ENCODE measurements around the gene FBLN1.
A peak's percentile ranks its signal among the peaks of the same experiment; 100 is the strongest.
"Not testable (repeated sequence)": the region's sequence is repeated elsewhere in the genome, so short reads cannot be mapped to it uniquely, and the experiment has no call there.

The FBLN1 gene

DNA sequence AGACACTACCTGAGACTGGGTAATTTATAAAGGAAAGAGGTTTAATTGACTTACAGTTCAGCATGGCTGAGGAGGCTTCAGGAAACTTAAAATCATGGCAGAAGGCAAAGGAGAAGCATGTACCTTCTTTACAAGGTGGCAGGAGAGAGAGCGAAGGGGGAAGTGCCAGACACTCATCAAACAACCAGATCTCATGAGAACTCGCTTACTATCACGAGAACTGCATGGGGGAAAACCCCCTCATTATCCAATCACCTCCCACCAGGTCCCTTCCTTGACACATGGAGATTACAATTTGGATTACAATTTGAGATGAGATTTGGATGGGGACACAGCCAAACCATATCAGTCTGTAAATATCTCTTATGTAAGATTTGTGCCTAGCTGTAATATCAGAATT is 118.0 kb downstream of the FBLN1 start:
- no peak for DNase-seq

DNA sequence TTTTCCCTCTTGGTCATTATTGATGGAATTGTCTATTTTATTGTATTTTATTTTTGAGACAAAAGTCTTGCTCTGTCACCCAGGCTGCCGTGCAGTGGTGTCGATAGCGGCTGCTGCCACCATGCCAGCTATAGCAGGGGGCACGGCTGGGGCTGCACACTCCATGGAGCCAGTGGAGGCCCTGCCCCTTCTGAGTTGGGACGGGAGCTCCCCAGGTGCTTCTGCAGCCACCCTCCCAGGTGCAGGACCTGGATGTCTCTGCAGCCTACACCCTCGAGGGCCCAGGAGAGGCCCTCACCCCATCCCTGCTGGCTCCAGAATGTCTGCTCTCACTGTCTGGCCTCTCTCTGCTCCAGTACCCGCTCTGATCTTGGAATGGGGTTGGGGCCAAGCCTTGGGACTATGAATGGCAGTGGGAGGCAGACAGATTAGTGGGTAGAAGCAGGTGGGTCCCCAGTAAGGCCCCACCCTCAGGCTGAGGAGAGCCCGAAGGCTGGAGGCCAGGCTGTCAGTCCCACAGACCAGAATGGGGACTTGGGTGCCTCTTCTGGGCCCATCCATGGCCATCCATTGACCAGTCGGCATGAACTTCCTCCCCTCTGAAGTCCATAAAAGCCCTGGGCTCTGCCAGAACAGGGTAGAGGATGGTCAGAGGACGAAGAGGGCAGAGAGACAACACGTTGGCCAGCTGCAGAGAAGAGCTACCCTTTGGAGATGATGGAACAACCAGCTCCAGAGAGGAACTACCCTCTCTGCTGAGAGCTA is 119.3 kb downstream of the FBLN1 start:
- DNase-seq: no peak

DNA sequence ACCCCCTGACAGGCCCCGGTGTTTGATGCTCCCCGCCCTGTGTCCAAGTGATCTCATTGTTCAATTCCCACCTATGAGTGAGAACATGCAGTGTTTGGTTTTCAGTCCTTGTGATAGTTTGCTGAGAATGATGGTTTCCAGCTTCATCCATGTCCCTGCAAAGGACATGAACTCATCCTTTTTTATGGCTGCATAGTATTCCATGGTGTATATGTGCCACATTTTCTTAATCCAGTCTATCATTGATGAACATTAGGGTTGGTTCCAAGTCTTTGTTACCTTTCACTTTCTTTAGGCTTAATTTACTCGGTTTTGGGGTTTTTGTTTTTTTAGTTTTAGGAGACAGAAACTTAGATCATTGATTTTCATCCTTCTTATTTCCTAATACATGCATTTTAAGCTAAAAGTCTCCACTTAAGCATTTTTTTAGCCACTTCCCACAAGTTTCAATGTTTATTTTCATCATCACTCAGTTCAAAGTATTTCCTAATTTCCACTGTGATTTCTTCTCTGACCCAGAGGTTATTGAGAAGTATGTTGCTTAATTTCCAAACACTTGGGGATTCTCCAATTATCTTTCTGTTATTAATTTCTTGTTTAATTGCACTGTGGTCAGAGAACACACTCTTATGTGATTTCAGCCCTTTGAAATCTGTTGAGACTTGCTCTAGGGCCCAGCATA is 120.9 kb downstream of the FBLN1 start:
- DNase-seq: not testable (repeated sequence)

DNA sequence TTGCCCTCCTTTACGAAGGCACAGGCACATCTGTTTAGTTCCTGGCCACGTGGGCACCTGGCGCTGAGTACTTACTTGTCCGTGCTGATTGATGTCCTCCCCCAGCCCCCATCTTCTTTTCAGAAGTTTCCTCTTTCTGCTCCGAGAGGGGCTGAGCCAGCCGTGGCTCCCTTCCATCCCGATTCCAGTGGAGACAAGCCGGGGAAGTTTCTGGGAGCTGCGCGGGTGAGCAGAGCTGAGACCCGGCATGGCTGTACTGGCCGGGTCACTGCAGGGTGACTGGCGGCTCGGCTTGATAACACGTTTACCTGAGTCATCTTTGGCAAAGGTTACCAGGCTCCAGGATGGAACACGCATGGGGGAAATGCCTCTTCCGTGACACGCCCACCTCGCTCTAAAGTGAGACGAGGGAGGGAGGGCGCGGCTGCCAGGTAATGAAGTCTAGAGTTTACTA is 123.5 kb downstream of the FBLN1 start:
- no peak for DNase-seq

DNA sequence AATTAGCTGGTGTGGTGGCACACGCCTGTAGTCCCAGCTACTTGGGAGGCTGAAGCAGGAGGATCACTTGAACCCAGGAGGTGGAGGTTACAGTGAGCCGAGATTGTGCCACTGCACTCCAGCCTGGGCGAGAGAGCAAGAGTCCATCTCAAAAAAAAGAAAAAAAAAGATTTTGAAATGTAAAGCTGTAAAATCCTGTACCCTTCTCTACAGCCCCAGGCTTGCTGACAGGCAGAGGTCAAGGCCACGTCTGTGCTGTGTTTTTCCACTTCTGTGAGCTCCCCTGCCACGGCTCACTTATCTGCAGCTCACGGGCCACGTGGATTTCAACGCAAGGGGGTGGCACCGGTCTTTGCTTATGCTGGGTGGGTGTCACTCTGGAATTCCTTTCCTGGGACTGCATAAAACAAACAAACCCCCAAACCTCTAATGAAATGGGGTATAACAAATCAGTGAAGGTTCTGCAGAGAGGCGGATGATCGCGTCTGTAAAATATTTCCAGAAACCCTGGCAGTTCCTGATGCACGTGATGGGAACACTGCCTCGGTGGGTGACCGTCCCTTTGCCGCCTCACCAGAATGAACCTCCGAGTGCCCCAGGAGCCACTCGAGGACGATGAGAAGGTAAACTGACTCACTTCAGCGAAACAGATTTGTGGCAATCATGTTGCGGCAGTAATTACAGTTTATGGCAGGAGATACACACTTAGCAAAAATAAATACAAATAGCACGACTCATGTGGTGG is 125.0 kb downstream of the FBLN1 start:
- no peak for DNase-seq

DNA sequence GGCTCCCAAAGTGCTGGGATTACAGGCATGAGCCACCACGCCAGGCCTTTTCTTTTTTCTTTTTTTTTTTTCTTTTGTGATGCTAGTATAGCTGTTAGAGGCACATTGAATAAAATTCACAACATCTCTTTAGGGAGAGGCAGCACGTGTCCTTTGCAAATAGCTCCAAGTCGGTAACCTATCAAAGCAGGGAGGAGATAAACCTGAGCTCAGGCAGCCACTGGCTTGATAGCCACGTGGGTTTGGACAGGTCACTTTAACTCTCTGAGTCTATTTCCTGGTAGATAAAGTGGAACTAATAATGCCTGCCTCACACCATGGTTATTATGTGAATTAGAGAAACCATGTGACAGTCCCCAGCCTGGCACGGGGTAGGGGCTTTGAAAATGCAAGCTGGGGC is 125.8 kb downstream of the FBLN1 start:
- no peak for DNase-seq

DNA sequence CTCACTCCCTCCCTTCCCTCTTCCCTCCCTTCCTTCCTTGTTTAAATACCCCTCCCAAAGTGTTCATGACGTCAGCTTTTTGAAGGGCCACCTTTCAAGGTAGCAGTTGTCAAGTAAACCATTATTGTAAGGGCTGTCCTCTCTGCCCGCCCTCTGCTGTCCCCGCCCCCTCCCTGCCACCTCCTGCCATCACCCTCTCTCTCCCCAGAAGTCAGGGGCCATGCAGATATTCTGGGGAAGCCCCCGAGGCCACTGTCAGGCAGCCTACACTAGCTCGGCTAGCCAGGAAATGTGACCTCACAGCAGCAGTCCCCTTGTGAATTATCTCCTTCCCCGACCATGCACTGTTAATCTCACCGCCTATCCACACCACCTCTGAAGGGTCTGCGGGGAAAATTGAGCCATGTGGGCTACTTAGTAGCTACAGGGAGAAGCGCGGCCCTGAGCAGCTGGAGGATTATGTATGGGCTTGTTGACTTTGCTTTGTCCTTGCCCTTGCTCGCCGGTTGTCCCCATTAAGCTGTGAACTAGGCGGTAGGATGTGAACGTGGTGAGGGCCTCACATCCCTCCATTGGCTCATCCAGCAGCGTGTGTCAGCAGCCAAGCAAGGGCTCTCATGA is 126.9 kb downstream of the FBLN1 start:
- peak; percentile 12 for DNase-seq

DNA sequence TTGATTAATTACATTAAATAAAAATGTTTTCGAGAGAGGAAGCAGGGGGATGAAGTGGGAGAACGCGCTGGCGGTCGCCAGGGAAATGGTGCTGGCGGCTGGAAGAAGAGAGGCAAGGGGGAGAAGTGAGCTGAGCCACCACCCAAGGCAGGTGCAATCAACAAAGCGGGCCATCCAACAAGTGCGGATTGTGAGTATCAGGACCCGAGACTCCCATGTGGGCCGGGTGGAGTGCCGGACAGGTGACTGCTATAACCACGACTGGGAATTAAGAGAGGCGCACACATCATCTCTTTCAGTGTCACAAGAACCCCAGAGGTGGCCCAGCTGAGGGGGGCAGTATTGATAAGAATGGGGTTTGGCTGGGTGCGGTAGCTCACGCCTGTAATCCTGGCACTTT is 127.8 kb downstream of the FBLN1 start:
- DNase-seq: no peak

DNA sequence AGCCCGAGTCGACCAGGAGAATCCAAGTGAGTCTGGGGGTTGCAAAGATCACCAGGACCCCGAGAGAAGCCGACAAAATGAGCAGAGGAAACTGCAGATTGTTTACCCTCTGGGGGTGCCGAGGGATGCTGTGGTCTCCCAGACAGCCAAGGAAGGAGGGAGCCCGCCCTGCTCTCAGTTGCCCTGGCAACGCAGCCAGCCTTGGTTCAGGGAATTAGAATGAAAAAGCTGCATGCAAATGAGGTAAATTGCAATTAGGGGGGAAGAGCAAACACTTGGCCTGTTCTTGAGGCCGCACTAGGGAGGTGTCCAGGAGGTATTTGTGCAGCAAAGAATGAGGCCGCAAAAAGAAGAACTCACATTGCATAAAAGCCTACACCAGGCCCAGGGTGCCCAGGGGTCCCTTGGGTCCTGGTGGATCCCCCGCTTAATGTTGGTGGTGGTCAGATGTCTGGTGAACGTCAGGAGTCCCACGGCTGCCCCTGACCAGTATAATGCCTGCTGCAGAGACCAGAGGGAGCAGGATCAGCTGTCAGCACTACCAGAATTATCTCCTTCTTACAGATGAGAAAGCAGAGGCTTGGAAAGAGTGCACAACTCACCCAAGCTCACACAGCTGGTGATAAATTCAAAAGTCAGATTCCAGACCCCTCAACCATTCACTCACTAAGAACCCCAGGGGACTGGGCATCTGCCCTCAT is 128.6 kb downstream of the FBLN1 start:
- peak; percentile 10 for DNase-seq

DNA sequence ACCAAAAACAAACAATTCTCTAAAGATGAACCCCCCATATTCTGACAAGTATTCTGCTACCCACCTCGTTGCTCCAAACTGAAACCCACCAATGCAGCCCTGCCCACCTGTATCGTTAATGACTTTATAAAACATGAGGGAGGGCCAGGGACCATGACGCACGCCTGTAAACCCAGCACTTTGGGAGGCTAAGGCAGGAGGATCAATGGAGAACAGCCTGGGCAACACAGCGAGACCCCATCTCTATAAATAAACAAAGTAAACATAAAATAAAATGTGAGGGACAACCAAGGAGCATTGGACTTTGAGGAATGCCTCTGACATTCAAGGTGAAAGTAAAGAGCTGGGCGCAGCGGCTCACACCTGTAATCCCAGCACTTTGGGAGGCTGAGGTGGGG is 129.2 kb downstream of the FBLN1 start:
- no peak for DNase-seq

DNA sequence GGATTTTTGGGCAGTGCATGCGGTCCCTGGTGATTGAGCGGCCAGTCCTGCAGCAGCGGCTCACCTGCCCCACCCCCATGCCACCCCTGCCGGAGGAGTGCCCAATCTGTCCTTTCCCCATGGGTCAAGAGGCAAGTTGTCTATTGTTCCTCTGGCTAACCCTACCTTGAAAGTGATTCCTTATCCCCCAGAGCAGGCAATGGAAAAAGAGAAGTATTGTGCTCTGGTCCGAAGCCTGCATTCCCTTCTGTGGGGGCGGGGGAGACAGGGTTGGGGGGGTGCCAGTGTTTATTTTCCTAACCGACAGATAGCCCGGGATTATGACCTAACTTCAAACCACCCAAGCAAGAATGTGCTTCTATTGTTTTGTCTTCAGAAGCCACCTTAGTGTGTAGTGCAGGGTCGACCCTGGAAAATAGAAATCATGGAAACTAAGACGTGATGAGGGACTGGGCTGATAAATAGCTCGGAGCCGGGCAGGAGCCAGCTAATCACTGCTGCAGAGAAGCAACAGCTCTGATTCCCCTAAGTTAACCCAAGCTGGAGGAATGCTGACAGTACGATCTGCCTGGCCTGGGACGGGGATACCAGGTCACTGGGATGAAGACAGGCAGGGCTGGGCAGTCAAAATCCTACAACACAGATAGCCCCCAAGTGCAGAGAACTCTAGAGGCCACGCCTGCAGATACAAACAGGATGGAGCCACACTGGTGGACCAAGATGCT is 130.3 kb downstream of the FBLN1 start:
- DNase-seq: no peak

DNA sequence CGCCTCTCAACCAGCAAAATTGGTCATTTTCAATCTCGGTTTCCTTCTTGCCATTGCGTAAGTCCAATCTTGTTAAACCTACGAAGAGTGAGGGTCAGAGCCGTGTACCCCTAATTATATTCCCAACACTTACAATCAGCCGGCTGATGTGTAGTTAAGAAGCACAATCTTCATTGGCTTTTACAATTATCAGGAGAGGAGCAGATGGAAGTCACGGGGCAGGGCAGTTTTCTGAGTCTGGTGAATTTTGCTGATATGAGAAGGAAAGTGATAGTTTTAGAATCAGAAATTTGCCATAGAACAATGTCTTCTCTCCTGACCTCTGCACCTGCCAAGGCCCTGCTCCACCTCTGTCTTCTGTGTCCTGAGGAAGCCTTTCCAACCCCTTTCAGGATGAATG is 134.0 kb downstream of the FBLN1 start:
- no peak for DNase-seq

DNA sequence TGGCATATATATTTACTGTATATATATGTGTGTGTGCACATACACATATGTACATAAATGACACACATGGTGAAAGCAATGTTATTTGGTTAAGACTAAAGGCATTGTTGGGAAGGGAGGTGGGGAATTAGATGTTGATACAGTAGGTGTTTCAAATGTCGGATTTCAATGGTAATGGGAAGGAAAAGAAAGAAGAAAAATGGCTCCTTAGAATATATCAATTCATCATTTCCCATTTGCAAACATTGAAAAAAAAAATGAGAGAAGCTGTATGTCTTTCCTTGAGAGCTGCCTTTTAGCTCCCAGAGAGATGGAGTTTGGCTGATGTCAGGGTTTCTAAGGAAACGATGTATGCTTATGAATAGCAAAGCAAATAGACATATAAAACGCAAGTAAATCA is 135.5 kb downstream of the FBLN1 start:
- no peak for DNase-seq

DNA sequence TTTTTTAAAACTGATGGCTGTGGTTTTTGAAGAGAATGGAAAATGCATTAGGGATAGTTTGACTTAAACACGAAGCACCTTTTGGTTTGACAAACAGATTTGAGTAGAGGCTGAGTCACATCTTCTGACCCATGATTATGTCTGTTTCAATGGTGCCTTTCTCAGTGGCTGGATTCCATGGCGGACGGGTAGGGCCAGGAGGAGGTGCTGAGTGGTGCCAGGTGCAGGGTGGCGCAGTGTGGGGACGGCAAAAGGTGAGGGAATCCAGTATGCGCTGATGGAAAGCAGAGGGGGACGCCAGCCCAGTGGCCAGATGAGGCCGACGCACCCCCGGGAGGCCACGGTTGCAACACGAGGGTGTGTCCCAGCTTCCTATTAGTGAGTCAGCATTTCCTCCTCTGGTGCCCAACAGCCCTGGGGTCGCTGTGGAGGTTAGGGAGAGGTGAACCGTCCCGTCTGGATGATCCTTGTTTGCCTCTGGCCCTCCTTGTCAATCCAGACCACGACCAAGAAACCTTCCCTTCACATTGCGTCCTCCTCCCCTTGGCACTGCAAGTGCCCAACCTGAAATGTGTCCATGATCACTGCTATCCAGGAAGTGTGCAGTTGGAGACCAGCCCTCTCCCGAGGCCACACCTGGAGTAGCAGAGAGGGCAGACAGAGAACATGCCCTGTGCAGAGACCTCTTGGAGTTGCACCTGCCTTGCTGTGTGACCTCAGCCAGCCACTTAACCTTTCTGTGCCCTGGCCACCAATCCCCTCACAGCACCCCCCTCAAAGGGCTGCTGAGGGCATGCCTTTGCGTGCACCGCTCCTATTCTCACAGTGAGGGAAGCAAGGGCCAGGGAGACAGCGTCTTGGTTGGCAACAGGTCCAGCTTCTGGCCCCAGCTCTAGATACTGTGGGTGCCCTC is 136.4 kb downstream of the FBLN1 start:
- no peak for DNase-seq

DNA sequence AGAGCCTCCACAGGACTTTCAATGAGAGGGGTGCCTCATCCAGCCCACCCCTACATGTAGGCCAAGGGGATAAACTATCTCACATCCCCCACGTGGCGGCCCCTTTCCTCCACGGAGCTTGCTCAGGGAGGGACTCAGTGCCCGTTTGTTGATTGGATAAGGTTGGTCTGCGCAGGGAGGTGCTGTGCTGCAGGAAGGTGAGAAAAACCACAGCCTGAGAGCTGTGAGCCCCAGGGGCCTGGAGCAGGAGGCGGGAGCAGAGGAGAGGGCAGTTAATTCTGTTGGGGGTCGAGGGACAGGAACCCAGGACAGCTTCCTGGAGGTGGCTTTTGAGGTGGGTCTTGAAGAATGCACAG is 137.0 kb downstream of the FBLN1 start:
- no peak for DNase-seq

DNA sequence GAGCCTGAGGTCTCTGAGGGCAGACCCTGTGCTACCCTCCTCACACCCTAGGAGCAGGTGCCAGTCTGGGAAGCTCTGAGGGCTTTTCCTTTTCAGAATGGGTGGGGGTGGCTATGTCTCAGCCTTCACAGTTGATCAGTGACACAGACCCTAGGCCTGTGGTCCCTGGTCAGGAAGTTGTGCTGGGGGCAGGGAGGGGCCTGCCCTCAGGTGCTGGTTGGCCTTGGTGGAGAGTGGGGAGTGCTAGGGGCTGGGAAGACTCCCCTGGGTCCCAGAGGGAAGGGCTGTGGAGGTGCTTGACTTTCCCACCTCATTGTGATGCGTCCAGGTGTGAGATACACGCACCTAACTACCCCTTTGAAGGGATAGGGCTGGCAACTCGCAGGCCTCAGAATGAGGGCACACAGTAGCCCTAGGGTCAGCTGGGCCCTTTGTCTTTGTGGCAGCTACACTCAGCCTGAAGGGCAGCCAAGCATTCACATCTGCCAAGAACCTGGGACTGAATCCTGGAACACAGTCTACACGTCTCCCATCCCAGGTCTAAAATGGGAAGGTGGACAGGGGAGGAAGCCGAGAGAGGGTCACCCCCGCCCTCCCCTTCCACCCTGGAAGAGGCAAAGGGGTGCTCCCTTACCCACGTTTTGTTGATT is 137.7 kb downstream of the FBLN1 start:
- no peak for DNase-seq

DNA sequence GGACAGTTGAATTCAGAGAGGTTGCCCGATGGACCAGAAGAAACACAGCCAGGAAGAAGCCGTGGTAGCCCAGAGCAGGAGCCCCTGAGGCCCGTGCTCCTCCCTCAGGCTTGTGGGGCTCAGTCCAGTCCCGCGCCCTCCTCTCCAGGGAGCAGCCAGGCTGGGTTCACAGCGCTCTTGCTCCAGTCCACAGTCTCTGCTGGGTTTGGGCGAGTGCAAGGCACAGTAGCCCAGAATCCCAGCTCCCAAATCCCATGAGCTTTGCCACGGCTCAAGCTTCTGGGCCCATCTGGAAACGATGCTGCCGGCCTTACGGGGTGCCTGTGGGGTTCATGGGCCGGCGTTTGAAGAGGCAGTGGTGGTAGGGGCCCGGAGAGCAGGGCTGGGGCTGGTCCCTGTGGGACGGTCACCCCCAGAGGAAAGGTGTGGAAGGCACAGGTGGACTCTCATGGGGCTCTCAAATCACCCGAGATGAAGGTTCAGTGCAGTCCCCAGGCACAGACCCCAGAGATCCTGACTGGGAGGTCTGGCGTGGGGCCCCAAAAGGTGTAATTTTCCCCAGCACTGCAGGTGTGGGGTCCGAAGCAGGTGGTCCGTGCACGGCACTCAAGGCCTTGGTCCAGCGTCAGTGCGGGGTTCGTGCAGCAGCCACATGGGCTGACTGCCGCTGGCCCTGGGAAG is 138.4 kb downstream of the FBLN1 start:
- no peak for DNase-seq

DNA sequence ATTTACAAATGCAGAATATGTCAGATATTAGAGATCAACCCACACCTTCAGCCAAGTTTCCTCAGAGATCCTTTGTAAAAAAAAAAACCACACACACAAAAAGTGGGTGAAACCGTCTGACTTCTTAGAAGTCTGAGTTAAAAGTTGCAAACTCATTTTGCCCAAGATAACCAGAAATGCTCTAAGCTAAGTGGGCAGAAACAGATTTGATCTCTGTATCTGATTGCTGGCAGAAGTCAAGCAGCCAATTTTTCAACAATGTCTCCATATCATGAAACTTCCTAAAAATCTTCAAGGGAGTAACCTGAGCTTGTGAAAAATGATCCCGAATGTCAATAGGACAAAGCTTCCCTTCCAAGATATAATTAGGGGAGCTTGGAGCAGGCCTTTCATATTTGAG is 140.3 kb downstream of the FBLN1 start:
- DNase-seq: no peak

DNA sequence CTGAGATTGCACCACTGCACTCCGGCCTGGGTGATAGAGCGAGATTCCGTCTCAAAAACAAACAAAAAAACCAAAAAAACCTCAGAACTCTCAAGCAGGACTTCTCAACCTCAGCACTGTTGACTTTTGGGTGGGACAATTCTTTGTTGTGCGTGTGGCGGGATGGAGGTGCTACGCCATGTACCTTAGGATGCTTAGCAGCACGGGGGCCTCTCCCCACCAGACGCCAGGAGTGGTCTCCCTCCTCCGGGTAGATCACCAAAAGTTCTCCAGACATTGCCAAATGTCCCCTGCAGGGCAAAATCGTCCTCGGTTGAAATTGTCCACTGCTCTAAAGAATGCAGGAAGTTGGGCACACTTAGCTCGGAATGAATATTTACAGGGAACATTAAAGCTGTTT is 142.0 kb downstream of the FBLN1 start:
- no peak for DNase-seq

DNA sequence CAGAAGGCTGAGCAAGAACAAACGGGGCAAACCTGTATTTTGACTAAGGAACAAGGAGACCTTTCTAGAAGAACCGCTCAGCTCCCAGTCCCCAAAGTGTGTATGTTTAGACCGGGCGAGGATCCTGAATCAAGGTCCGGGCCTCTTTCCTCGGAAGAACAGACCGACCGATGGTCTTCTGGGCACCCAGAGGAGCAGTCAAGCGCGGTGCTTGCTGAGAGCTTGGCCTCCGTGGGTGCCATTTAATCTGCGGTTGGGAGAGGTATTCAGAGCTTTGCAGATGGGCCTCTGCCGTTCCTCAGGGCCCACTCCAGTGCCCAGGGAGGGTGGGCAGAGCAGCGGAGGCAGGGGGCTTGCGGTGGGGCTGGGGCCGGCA is 142.5 kb downstream of the FBLN1 start:
- no peak for DNase-seq
